Smooth muscle cell (in vitro differentiated cells): Measurements from ENCODE around the gene ETDA. TPM values are rescaled to one million over a fixed set of nuclear protein-coding genes. Genes with fewer than 3 reads are reported as not detected.
"Not testable (repeated sequence)": the region's sequence is repeated elsewhere in the genome, so short reads cannot be mapped to it uniquely, and the experiment has no call there.

ENCODE experiments used
- DNase-seq: peaks from one replicate; lab custom pipeline; 2025; ENCODE audit not compliant: unreplicated experiment; lab: John Stamatoyannopoulos, UW
- H2AFZ ChIP-seq: fragments of 200-600 bp; sonication (generic); 2 replicates; pipeline ENCODE4 v1.6.0; 2016; ENCODE audit warnings: antibody characterized with exemption, low read depth, mild to moderate bottlenecking
- H3F3A ChIP-seq: fragments of 200-600 bp; sonication (generic); 2 replicates; pipeline ENCODE4 v1.6.0; 2017; ENCODE audit warnings: antibody characterized with exemption, low read depth
- H3K27ac ChIP-seq: fragments of 200-600 bp; sonication (generic); 2 replicates; pipeline ENCODE4 v1.5.1; 2016; ENCODE audit warnings: low read depth, mild to moderate bottlenecking
- H3K27me3 ChIP-seq: fragments of 200-600 bp; sonication (generic); 2 replicates; pipeline ENCODE4 v1.6.1; 2016; ENCODE audit warnings: low read depth, mild to moderate bottlenecking
- H3K36me3 ChIP-seq: fragments of 200-600 bp; sonication (generic); 2 replicates; pipeline ENCODE4 v1.5.1; 2016; ENCODE audit warnings: low read depth
- H3K4me1 ChIP-seq: fragments of 200-600 bp; sonication (generic); 2 replicates; pipeline ENCODE4 v1.5.1; 2016; ENCODE audit warnings: low read depth
- H3K4me2 ChIP-seq: fragments of 200-600 bp; sonication (generic); 2 replicates; pipeline ENCODE4 v1.6.0; 2016; ENCODE audit warnings: mild to moderate bottlenecking
- H3K4me3 ChIP-seq: fragments of 200-600 bp; sonication (generic); 2 replicates; pipeline ENCODE4 v1.5.1; 2016; ENCODE audit warnings: mild to moderate bottlenecking
- H3K79me2 ChIP-seq: fragments of 200-600 bp; sonication (generic); 2 replicates; pipeline ENCODE4 v1.6.0; 2016; ENCODE audit warnings: low read depth, mild to moderate bottlenecking
- H3K9ac ChIP-seq: fragments of 200-600 bp; sonication (generic); 2 replicates; pipeline ENCODE4 v1.6.0; 2016; ENCODE audit warnings: low read depth
- H3K9me3 ChIP-seq: fragments of 200-600 bp; sonication (generic); replicated peaks from 2 replicates; pipeline ENCODE4 v1.5.1; 2016; ENCODE audit warnings: low read depth
- H4K20me1 ChIP-seq: fragments of 200-600 bp; sonication (generic); 2 replicates; pipeline ENCODE4 v1.6.0; 2016; ENCODE audit warnings: low read depth
- CTCF ChIP-seq: fragments of 200-600 bp; sonication (generic); IDR thresholded peaks from 2 replicates; pipeline ENCODE4 v1.5.1; 2017; ENCODE audit warnings: borderline replicate concordance, mild to moderate bottlenecking, antibody characterized with exemption; ENCODE audit not compliant: insufficient read depth, poor library complexity, severe bottlenecking
- WGBS: methylation state at CpG from one replicate; pipeline ENCODE4 v1.1.7; 2016; ENCODE audit warnings: low lambda C conversion rate; 5-methylcytosine and 5-hydroxymethylcytosine counted together
- polyA plus RNA-seq: library from polyadenylated mRNA; unstranded; fragments of >200 nt; fragmentation: Nextera tagmentation; extraction: Ambion mirVana; gene quantifications from 2 replicates; pipeline ENCODE4 v1.2.1, GENCODE V29; 2016
- total RNA-seq: library from RNA; depleted of rRNA; stranded (reverse); fragments of >200 nt; gene quantifications from 2 replicates; pipeline ENCODE4 v1.2.3, GENCODE V29; 2014

ETDA gene
- not detected in 2 replicates for total RNA-seq
- polyA plus RNA-seq, result not detected in 2 replicates

GRCh38 chrX:135252011-135252518 lies at the start of gene ETDA:
ETDA (plus strand) TSS chrX:135252061; CDS start chrX:135253277, 1,216 bp downstream.
- H3K79me2 ChIP-seq, H4K20me1 ChIP-seq, H3K9ac ChIP-seq, H3K27me3 ChIP-seq, H3K9me3 ChIP-seq, H3K4me3 ChIP-seq, H3F3A ChIP-seq, H3K27ac ChIP-seq, H2AFZ ChIP-seq, H3K36me3 ChIP-seq, H3K4me1 ChIP-seq, H3K4me2 ChIP-seq, DNase-seq: not testable (repeated sequence)
- no CpG with 5 or more reads among the region's 1 CpG for WGBS

- not testable (repeated sequence) for H3K27me3 ChIP-seq, H3K4me3 ChIP-seq, DNase-seq, H3K9ac ChIP-seq, H3K4me1 ChIP-seq, H3K36me3 ChIP-seq, H3K79me2 ChIP-seq, H3F3A ChIP-seq, H3K27ac ChIP-seq, H4K20me1 ChIP-seq, H3K9me3 ChIP-seq, H3K4me2 ChIP-seq, H2AFZ ChIP-seq
- WGBS, result 43% methylated on average over 11 of the region's 11 CpGs
- TF ChIP-seq CTCF, result peak; percentile 47
These were observed 45.4 kb upstream of the ETDA start for GRCh38 chrX:135206427-135206826.

- Histone ChIP-seq H2AFZ (no peak overlapping the region), H3K4me1 (no peaks in the 10 kb centered on the region), H3K36me3 (no peaks in the 10 kb centered on the region), H3K4me3 (no peak overlapping the region), H3F3A (no peaks in the 10 kb centered on the region), H3K27ac (no peak overlapping the region), H4K20me1 (no peaks in the 10 kb centered on the region), H3K9me3 (no peaks in the 10 kb centered on the region), H3K79me2 (no peaks in the 10 kb centered on the region), H3K4me2 (no peak overlapping the region), H3K9ac (no peak overlapping the region), H3K27me3 (no peaks in the 10 kb centered on the region)
- 85% methylated on average over 8 of the region's 8 CpGs for WGBS
- DNase-seq, result no peak
- no peak for TF ChIP-seq CTCF
These were observed 38.5 kb upstream of the ETDA start for GRCh38 chrX:135213200-135213844.

- not testable (repeated sequence) for H3K36me3 ChIP-seq, H3K27ac ChIP-seq, H3K79me2 ChIP-seq, H4K20me1 ChIP-seq, H2AFZ ChIP-seq, H3K9me3 ChIP-seq, H3K4me1 ChIP-seq, H3K27me3 ChIP-seq, H3K4me3 ChIP-seq, DNase-seq, H3K4me2 ChIP-seq, H3K9ac ChIP-seq, H3F3A ChIP-seq
- no CpG with 5 or more reads among the region's 6 CpGs for WGBS
These were observed 5.9 kb upstream of the ETDA start for GRCh38 chrX:135245989-135246388.

- not testable (repeated sequence) for H3K4me2 ChIP-seq, H3K27ac ChIP-seq, H3K4me3 ChIP-seq, DNase-seq, H3K27me3 ChIP-seq, H2AFZ ChIP-seq, H3K9me3 ChIP-seq, H3K79me2 ChIP-seq, H4K20me1 ChIP-seq, H3F3A ChIP-seq, H3K4me1 ChIP-seq, H3K36me3 ChIP-seq, H3K9ac ChIP-seq
- 66% methylated on average over 6 of the region's 8 CpGs for whole genome bisulfite sequencing
These were observed 4.3 kb downstream of the ETDA start for GRCh38 chrX:135256087-135256684.
